Femur (tissue), 1 donor: ENCODE data around the gene POR.
"Not testable (repeated sequence)": the region's sequence is repeated elsewhere in the genome, so short reads cannot be mapped to it uniquely, and the experiment has no call there.

ENCODE experiments used
- DNase-seq: peaks from one replicate; pipeline ENCODE4 v3.0.0-alpha.2; 2017

Gene POR

GRCh38 chr7:75887669-75888369, 27.1 kb upstream of the POR start:
- no peak for DNase-seq

- no peak for DNase-seq
Measured at GRCh38 chr7:75888464-75889222, 26.3 kb upstream of the POR start.

- no peak for DNase-seq
Measured at GRCh38 chr7:75889223-75889825, 25.6 kb upstream of the POR start.

GRCh38 chr7:75889826-75890225, 25.1 kb upstream of the POR start:
- no peak for DNase-seq

GRCh38 chr7:75891237-75891636, 23.7 kb upstream of the POR start:
- not testable (repeated sequence) for DNase-seq

- DNase-seq, result no peak
Measured at GRCh38 chr7:75891815-75892411, 23.0 kb upstream of the POR start.

- DNase-seq, result peak; percentile 39
Measured at GRCh38 chr7:75892634-75893272, 22.2 kb upstream of the POR start.

GRCh38 chr7:75896803-75897327, 18.1 kb upstream of the POR start:
- DNase-seq, result no peak

GRCh38 chr7:75900617-75901315, 14.2 kb upstream of the POR start:
- no peak for DNase-seq

GRCh38 chr7:75905785-75906604, 9.0 kb upstream of the POR start:
- DNase-seq, result peak; percentile 47

- DNase-seq, result no peak
Measured at GRCh38 chr7:75906991-75907667, 7.8 kb upstream of the POR start.

GRCh38 chr7:75907668-75908039, 7.3 kb upstream of the POR start:
- DNase-seq, result not testable (repeated sequence)

- DNase-seq, result no peak
Measured at GRCh38 chr7:75909521-75910132, 5.3 kb upstream of the POR start.

- DNase-seq, result not testable (repeated sequence)
Measured at GRCh38 chr7:75911186-75911585, 3.8 kb upstream of the POR start.

GRCh38 chr7:75913437-75913836, 1.5 kb upstream of the POR start:
- no peak for DNase-seq

- no peak for DNase-seq
Measured at GRCh38 chr7:75914169-75914654, 743 bp upstream of the POR start.

GRCh38 chr7:75915416-75916156, 631 bp downstream of the POR start:
- peak; percentile 40 for DNase-seq

- no peak for DNase-seq
Measured at GRCh38 chr7:75916259-75916658, 1.3 kb downstream of the POR start.
